GM18505 (cell line): ENCODE results near the gene RNGTT.

Source experiments
- ATAC-seq: cut with Tn5 transposase; IDR thresholded peaks from one replicate; pipeline ENCODE4 v1.9.1; 2021; ENCODE audit not compliant: unreplicated experiment
- POLR2A ChIP-seq: IDR thresholded peaks from 4 replicates; pipeline ENCODE4 v1.6.1; 2011; ENCODE audit warnings: borderline replicate concordance; ENCODE audit not compliant: insufficient read depth, insufficient read length; ENCODE audit errors: extremely low read depth

The RNGTT gene

DNA sequence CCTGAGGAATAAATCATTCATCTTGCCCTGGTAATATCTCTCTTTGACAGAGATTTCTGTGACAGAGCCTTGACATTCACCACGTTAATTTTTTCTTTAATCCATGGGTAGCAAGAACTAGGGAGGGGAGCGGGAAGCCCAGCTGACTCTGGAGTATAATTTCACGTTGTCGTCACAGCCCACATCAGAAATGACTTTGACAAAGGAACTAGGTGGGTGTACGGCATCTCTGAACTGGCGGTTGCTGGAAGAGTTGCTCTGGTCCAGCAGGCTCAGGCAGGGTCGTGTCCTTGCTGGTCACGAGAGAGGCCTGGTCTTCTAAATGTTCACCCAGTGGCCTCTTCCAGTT, 400.2 kb downstream of the RNGTT start:
- TF ChIP-seq POLR2A, result no peak
- no peak for ATAC-seq

DNA sequence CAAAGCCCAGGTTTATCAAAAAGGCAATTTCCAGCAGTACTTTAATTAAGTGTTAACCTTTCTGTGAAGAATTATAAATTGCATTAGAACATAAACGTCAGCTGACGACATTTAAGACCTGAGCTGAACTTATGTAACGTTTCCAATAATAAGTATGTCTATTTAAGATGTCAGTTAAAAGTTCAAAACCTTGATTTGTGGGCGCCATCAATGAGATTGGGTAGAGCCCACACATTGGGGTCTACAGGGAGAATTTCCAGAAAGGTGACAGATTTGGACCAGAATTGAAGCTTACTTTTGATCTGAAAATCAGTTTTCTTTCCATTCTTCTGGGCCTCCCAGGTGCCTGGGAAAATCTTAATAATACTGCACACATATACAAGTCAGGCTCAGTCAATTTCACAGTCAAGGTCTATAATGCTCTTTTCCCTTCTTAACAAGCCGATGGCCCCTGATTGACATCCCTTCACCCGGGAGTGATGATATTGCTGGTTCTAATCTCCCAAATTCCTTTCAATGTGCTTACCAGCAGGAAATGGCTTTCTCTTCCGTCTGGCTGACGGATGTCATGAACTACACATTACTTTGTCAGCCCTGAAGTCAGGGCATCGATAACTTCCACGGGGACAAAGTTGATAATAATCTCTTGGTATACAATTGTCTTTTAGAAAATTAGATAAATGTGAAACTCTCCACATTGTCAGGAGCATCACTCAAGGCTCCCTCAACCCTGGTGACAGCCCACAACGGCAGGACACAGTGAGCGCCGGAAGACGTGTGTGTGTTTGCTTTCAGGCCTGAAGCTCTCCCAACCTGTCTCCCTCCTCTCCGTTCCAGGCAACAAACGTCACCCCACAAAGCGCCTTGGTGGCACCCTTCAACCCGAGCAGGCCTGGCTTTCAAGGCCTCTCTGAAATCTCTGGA, 400.8 kb downstream of the RNGTT start:
- ATAC-seq, result no peak
- no peak for TF ChIP-seq POLR2A

DNA sequence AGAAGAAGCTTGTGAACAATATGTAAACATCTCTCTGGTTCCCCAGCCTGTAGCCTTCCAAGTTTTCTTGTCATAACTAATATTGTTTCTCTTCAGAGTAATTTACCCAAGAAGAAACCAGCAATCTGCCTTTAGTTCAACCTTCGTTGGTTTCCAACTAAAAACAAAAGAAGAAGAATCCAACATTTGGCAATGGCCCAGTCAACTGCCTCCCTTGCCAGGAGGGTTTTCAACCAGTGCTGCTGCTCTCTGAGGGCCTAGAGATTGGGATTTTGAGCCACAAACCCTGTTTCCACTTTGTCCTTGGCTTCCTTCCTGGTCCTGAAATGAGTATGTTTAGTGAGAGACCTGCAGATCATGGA, 401.5 kb downstream of the RNGTT start:
- TF ChIP-seq POLR2A, result no peak
- ATAC-seq, result no peak

DNA sequence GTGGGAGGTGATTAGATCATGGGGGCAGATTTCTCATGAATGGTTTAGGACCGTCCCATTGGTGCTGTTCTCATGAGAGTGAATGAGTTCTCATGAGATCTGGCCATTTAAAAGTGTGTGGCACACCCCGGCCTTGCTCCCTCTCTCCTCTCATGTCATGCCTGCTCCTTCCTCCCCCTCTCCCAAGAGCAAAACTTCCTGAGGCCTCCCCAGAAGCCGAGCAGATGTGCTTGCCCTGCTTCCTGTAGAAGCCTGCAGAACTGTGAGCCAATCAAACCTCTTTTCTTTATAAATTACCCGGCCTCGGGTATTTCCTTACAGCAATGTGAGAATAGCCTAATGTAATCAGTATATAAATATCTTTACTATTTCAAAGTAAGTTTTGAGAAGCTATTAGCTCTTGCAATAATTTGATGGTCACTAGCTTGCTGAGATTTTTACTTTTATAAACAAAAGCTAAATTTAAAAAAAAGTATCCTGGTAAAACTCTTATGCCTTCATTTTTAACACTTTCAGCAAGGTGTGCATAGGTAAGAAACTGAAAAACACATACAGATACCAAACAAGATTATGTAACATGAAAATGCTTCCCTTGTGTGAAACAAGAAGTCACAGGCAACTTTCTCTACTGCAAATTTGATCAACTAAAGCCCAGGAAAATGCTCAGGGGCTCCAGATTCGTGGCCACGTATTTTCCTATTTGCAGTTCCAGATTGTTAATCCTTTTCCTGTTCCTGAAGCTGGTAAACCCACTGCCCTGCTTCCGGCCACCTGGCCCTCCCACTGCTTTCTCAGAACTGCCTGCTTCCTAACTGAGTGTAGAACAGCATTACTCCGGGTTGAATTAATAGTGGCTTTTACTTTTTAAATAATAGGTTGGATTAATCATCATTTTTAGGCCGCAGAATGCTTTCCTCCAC, 402.1 kb downstream of the RNGTT start:
- TF ChIP-seq POLR2A, result no peak
- no peak for ATAC-seq
